Activated T-helper 2 cell treated with anti-CD3 and anti-CD28 coated beads, Interferon-gamma antibody, Interleukin-2, Interleukin-4, amounts not matched to agents 10 μg/mL and 5 μg/mL and 100 μg/mL, durations not matched to agents 14 hours and 24 hours and 36 hours (primary cell): ENCODE data around the gene MPV17L2. TPM values are rescaled to one million over a fixed set of nuclear protein-coding genes. Genes with fewer than 3 reads are reported as not detected.

Experiments used
- DNase-seq: peaks from one replicate; pipeline ENCODE4 v3.0.0; 2021; ENCODE audit warnings: low spot score
- H3K27ac Mint-ChIP-seq: one replicate; pipeline ENCODE4 v1.8.0; 2021; ENCODE audit warnings: mixed read lengths
- H3K27me3 Mint-ChIP-seq: one replicate; pipeline ENCODE4 v1.8.0; 2021; ENCODE audit warnings: low read depth, mixed read lengths
- H3K36me3 Mint-ChIP-seq: one replicate; pipeline ENCODE4 v1.8.0; 2021; ENCODE audit warnings: low read depth, mixed read lengths
- H3K4me1 Mint-ChIP-seq: one replicate; pipeline ENCODE4 v1.8.0; 2021; ENCODE audit warnings: low read depth, mixed read lengths
- H3K4me3 Mint-ChIP-seq: one replicate; pipeline ENCODE4 v1.8.0; 2021; ENCODE audit warnings: low read depth, mild to moderate bottlenecking, moderate library complexity, mixed read lengths
- H3K9me3 Mint-ChIP-seq: one replicate; pipeline ENCODE4 v1.8.0; 2021; ENCODE audit warnings: mixed read lengths
- intact Hi-C: fragments of 100-400 bp; cut with micrococcal nuclease; formaldehyde crosslinking; loops from one replicate; pipeline ENCODE4 v1.15.1; 2023
- total RNA-seq: library from RNA; stranded (reverse); gene quantifications from 2 replicates; pipeline ENCODE4 v1.2.3, GENCODE V29; 2022

MPV17L2 gene
- total RNA-seq, 1 donor from 2014 or later, result 14.5 TPM

DNA sequence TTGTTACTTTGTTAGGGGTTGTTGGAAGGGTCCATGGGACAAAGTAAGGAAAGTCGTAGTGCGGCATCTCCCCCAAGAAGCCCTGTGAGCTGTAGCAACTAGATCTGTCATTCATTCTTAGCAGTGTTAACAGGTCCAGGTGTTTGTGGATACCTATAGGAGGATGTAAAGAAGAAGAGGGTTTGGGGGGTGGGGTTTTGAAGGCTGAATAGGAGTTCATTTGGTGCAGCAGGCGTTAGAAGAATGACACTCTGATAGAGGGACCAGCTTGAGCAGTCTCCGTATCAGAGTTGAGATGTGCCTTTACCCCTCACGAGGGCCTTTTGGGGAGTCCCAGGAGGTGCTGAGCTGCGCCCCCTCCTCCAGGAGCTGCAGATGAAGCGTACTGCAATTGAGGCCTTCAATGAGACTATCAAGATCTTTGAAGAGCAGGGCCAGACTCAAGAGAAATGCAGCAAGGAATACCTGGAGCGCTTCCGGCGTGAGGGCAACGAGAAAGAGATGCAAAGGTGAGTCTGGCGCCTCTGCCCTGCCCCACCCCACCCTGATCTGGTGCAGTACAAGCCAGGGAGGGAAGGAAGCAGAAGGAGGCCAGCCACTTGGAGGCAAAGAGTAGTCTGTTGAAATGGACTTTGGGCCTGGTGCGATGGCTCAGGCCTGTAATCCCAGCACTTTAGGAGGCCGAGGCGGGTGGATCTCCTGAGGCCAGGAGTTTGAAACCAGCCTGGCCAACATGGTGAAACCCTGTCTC, 27.0 kb upstream of the MPV17L2 start:
- no peak overlapping the region for H3K27ac Mint-ChIP-seq
- no peaks in the 10 kb centered on the region for H3K27me3 Mint-ChIP-seq
- no peak for DNase-seq
- H3K4me1 Mint-ChIP-seq, result no peaks in the 10 kb centered on the region
- no peaks in the 10 kb centered on the region for H3K9me3 Mint-ChIP-seq
- peaks cover 25% of the 10 kb centered on the region for H3K36me3 Mint-ChIP-seq
- H3K4me3 Mint-ChIP-seq, result no peak overlapping the region
- intact Hi-C loops, result loop anchor here (10.0 kb wide), 1 partner anchor 161 kb away; the partner anchor contains the start of gene ARRDC2

DNA sequence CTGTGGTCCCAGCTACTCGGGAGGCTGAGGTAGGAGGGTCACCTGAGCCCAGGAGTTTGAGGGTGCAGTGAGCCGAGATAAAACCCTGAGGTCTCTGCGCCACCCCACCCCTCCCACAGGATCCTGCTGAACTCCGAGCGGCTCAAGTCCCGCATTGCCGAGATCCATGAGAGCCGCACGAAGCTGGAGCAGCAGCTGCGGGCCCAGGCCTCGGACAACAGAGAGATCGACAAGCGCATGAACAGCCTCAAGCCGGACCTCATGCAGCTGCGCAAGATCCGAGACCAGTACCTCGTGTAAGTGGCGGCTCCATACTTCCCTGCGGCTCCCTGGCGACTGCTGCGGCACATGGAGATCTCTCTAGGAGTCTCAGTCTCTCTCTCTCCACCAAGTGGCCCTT, 26.0 kb upstream of the MPV17L2 start:
- intact Hi-C loops, result loop anchor here (10.0 kb wide), 1 partner anchor 162 kb away; the partner anchor contains the start of gene ARRDC2
- H3K4me3 Mint-ChIP-seq, result no peak overlapping the region
- no peaks in the 10 kb centered on the region for H3K9me3 Mint-ChIP-seq
- H3K36me3 Mint-ChIP-seq, result peaks cover 25% of the 10 kb centered on the region
- H3K27me3 Mint-ChIP-seq, result no peaks in the 10 kb centered on the region
- no peak for DNase-seq
- H3K4me1 Mint-ChIP-seq, result peaks cover 4% of the 10 kb centered on the region
- H3K27ac Mint-ChIP-seq, result no peak overlapping the region

DNA sequence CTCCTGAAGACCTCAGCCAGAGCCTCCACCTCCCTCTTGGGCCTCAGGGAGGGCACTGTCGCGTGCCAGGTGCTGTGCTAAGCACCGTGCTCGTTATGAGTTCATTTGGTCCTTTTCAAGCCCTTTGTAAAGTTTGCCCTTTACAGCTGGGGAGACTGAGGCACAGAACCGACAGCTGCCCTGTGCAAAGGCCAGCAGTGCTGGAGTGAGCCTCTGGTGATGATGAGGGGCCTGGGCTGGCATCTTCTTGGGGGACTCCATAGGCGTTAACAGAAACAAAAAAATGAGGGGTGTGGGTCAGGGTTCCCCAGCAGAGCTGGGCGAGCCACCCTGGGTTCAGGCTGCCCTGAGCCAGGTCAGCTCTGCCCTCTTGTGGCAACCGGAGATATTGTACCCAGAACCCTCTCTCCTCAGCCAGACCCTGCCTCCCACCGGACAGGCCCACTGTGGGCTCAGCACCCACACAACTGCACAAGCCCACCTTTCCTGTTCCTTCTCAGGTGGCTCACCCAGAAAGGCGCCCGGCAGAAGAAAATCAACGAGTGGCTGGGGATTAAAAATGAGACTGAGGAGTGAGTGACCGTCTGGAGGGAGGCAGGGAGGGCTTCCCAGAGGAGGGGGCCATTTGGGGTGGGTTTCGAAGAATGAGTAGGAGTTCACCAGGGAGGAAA, 24.9 kb upstream of the MPV17L2 start:
- no peak overlapping the region for H3K27ac Mint-ChIP-seq
- DNase-seq, result peak; percentile 47
- H3K4me1 Mint-ChIP-seq, result peaks cover 8% of the 10 kb centered on the region
- H3K9me3 Mint-ChIP-seq, result no peaks in the 10 kb centered on the region
- no peak overlapping the region for H3K4me3 Mint-ChIP-seq
- intact Hi-C loops, result loop anchor here (1.0 to 10.0 kb wide), 2 partner anchors 55 to 163 kb away; partner anchors contain the start of gene ARRDC2
- peaks cover 25% of the 10 kb centered on the region for H3K36me3 Mint-ChIP-seq
- no peaks in the 10 kb centered on the region for H3K27me3 Mint-ChIP-seq

DNA sequence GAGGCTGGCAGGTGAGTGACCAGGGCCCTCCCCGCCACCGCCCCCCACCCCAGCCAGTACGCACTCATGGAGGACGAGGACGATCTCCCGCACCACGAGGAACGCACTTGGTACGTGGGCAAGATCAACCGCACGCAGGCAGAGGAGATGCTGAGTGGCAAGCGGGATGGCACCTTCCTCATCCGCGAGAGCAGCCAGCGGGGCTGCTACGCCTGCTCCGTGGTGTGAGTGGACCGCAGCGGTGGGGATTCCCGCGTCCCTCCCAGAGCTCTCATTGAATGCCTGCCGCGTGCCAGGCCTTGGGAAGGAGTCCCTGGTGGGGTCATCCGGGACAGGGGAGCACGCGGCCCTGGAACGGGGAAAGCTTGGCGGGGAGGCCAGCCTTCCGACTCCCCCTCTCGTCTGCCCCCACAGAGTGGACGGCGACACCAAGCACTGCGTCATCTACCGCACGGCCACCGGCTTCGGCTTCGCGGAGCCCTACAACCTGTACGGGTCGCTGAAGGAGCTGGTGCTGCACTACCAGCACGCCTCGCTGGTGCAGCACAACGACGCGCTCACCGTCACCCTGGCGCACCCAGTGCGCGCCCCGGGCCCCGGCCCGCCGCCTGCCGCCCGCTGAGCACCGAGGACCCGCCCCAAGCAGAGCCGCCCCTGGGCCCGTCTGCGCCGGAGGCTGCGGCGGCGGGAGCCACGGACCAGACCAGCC, 24.2 kb upstream of the MPV17L2 start:
- no peak for DNase-seq
- H3K4me3 Mint-ChIP-seq, result no peak overlapping the region
- no peak overlapping the region for H3K27ac Mint-ChIP-seq
- peaks cover 25% of the 10 kb centered on the region for H3K36me3 Mint-ChIP-seq
- H3K4me1 Mint-ChIP-seq, result peaks cover 11% of the 10 kb centered on the region
- intact Hi-C loops, result loop anchor here (1.0 to 10.0 kb wide), 2 partner anchors 56 to 164 kb away; partner anchors contain the start of gene ARRDC2
- H3K27me3 Mint-ChIP-seq, result no peaks in the 10 kb centered on the region
- H3K9me3 Mint-ChIP-seq, result no peaks in the 10 kb centered on the region

DNA sequence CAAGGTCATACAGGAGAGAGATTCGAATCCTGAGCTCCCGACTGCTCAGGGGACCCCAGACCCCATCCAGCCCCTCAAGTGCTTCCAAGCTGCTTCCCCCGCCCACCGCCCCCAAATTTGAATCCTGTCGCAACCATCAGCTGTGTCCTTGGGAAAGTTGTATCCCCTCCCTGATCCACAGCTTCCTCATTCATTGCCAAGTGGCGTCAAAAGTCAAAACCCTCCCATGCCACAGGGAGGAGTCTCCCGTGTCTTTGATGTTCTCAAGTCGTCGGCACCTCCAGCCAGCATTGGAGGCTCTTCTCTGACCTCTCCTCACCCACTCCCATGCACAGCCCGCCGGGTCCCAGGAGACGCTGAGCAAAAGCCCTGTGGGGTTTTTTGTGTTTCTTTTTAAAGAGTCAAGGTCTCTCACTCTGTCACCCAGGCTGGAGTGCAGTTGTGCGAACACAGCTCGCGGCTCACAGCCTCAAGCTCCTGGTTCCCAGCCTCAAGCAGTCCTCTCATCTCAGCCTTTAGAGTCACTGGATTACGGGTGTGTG, 22.2 kb upstream of the MPV17L2 start:
- DNase-seq, result no peak
- Mint-ChIP-seq H3K4me1 (peaks cover 22% of the 10 kb centered on the region), H3K36me3 (peaks cover 19% of the 10 kb centered on the region), H3K27ac (no peak overlapping the region), H3K9me3 (no peaks in the 10 kb centered on the region), H3K4me3 (no peak overlapping the region), H3K27me3 (no peaks in the 10 kb centered on the region)
- intact Hi-C loops, result no loop called here

DNA sequence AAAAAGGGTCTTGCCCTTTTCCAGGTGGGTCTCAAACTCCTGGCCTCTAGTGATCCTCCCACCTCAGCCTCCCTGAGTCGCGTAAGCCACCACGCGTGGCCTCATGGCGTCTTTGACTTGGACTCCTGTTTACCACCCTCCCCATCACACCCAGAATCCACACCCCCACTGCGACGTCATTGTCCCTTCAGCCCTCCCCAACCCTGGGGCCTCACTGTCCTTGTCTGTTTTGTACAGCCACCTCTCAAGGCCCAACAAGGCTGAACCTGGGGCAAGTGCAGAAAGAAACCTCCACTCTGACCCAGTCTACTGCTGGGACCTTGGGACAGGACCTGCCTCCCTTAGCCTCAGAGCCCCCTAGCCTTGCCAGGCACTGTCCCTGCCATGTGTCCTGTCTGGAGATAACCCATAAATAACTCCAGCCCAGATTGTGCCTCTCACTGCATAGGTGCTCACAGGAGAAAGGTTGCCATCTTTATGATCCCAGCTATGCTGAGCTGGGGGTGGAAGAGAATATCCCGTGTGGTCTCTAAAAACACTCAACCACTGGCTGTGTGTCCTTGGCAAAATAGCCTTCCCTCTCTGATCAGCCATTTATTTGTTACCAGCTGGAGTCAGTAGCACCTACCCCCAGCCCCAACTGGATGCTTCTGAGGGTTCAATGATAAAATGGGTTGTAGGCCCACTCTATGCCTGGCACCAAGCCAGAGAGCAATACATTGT, 21.3 kb upstream of the MPV17L2 start:
- Mint-ChIP-seq H3K9me3 (no peaks in the 10 kb centered on the region), H3K27ac (peak overlapping the region; percentile 12), H3K4me1 (peaks cover 22% of the 10 kb centered on the region), H3K4me3 (no peak overlapping the region), H3K36me3 (peaks cover 15% of the 10 kb centered on the region), H3K27me3 (no peaks in the 10 kb centered on the region)
- intact Hi-C loops, result no loop called here
- DNase-seq, result no peak

DNA sequence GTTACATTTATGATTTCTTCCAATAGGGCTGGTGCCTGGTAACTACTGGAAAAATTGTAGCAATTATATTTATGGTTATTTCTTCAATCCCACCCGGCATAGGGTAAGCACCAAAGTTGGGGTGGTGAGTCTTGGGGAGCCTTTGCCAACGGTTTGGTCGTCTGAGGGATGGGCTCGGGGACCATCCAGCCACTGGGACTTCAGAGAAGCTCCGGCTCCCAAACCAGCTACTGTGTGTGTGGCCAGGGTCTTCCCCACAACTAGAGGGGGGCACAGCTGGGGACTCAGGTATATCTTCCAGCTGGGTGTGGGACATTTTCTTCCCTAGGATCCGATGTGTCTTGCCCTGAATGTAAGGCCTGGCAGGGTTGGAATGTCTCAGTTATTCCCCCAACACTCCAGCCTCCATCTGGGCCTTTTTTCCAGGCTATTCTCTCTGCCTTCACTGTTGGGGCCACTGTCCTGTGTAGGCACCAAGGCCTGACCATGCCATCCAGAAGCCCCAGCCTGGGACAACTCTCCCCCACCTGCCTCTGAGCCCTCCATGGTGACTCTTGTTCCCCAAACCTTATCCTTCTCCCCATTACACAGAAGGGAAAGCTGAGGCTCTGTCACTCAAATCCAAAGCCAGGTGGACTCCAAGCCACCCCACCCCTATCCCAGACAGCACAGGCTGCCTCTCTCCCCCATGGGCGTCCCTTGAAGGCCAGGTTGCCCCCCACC, 20.5 kb upstream of the MPV17L2 start:
- H3K36me3 Mint-ChIP-seq, result peaks cover 18% of the 10 kb centered on the region
- DNase-seq, result no peak
- H3K4me3 Mint-ChIP-seq, result peak overlapping the region; percentile 42
- H3K4me1 Mint-ChIP-seq, result peaks cover 22% of the 10 kb centered on the region
- no peaks in the 10 kb centered on the region for H3K27me3 Mint-ChIP-seq
- H3K9me3 Mint-ChIP-seq, result no peaks in the 10 kb centered on the region
- no peak overlapping the region for H3K27ac Mint-ChIP-seq
- intact Hi-C loops, result no loop called here

- peaks cover 14% of the 10 kb centered on the region for H3K36me3 Mint-ChIP-seq
- intact Hi-C loops, result no loop called here
These were observed 19.9 kb upstream of the MPV17L2 start for GRCh38 chr19:18173054-18173571.

GRCh38 chr19:18173572-18174288, 19.3 kb upstream of the MPV17L2 start, which contains the start of gene IFI30:
TSS of gene IFI30 (plus strand) at chr19:18173813. CDS start at chr19:18173842, 29 bp downstream.
- H3K36me3 Mint-ChIP-seq, result peaks cover 10% of the 10 kb centered on the region

More at GRCh38 chr19:18173054-18173571, 19.9 kb upstream of the MPV17L2 start:
- Mint-ChIP-seq H3K4me1 (peaks cover 22% of the 10 kb centered on the region), H3K4me3 (peak overlapping the region; percentile 85), H3K9me3 (no peaks in the 10 kb centered on the region), H3K27me3 (no peaks in the 10 kb centered on the region), H3K27ac (peak overlapping the region; percentile 58)
- no peak for DNase-seq

DNA sequence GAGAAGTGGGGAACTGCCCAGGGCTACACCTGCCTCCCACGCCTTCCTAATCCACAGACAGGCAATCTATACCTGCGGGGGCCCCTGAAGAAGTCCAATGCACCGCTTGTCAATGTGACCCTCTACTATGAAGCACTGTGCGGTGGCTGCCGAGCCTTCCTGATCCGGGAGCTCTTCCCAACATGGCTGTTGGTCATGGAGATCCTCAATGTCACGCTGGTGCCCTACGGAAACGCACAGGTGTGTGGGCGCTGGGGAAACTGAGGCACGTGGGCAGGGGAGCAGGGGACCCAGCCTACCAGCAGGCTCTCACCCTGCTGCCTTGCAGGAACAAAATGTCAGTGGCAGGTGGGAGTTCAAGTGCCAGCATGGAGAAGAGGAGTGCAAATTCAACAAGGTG, 18.0 kb upstream of the MPV17L2 start:
- Mint-ChIP-seq H3K9me3 (no peaks in the 10 kb centered on the region), H3K4me3 (peak overlapping the region; percentile 85), H3K27ac (no peak overlapping the region), H3K4me1 (peaks cover 22% of the 10 kb centered on the region), H3K27me3 (no peaks in the 10 kb centered on the region), H3K36me3 (peaks cover 10% of the 10 kb centered on the region)
- intact Hi-C loops, result loop anchor here (2.0 kb wide), 1 partner anchor 18 kb away; the partner anchor contains the start of gene MPV17L2
- no peak for DNase-seq

More at GRCh38 chr19:18173572-18174288, 19.3 kb upstream of the MPV17L2 start, which contains the start of gene IFI30:
- Mint-ChIP-seq H3K4me3 (peak within 1 kb of the TSS; percentile 85), H3K4me1 (peaks cover 22% of the 10 kb centered on the region), H3K9me3 (no peaks in the 10 kb centered on the region), H3K27ac (peak within 1 kb of the TSS; percentile 67), H3K27me3 (no peaks in the 10 kb centered on the region)
- intact Hi-C loops, result loop anchor here (2.0 kb wide), 1 partner anchor 19 kb away; the partner anchor contains the start of gene MPV17L2
- peak; percentile 58 for DNase-seq
